ENCODE results near the gene VTA1.
"Not testable (repeated sequence)": the region's sequence is repeated elsewhere in the genome, so short reads cannot be mapped to it uniquely, and the experiment has no call there.

Gene VTA1, protein sequence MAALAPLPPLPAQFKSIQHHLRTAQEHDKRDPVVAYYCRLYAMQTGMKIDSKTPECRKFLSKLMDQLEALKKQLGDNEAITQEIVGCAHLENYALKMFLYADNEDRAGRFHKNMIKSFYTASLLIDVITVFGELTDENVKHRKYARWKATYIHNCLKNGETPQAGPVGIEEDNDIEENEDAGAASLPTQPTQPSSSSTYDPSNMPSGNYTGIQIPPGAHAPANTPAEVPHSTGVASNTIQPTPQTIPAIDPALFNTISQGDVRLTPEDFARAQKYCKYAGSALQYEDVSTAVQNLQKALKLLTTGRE
- 35.1 to 81.5 (median 52.8) reads per million in 17 experiments for total RNA-seq

DNA sequence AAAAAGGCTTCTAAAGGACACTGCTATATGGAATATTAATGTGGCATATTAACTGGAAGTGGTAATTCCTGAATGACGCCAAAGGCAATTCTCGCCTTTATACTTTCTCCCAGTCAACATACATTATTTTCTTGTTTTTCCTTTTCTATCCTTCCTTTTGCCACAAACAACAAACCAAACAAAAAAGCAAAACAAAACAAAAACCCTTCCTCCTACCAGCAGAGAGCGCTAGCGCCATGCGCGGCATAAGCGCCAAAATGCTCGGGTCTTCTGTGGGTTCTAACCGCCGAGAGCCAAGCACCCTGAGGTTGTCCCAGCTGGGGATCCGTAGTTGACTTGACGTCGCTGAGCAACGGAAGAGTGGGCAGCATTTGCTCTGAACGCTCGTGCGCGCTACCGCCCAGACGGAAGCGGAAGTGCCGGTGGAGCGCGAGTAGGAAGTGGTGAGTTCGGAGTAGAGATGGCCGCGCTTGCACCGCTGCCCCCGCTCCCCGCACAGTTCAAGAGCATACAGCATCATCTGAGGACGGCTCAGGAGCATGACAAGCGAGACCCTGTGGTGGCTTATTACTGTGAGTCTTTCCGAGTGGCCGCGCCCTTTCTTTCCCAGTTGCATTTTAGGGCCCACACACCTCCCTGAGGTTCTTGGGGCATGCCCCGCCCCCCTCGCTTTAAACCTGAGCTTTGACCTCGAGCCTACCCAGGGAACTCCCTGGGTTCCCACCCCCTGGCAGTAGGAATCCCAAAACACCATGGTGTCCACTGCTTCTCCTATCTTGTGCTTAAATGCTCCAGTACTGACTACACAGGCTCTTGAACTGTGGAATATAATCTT is at the start of gene VTA1, which contains the start of gene NMBR:
TSS of gene VTA1 (plus strand) at position 436 of the 835 bp plus-strand sequence. CDS start at position 461, 25 bp downstream.
TSS of gene NMBR (minus strand) at position 295 of the 835 bp plus-strand sequence. CDS start 58,464 bp downstream, outside the sequence.
- peak; percentile 97 to 100 (median 98) for DNase-seq

DNA sequence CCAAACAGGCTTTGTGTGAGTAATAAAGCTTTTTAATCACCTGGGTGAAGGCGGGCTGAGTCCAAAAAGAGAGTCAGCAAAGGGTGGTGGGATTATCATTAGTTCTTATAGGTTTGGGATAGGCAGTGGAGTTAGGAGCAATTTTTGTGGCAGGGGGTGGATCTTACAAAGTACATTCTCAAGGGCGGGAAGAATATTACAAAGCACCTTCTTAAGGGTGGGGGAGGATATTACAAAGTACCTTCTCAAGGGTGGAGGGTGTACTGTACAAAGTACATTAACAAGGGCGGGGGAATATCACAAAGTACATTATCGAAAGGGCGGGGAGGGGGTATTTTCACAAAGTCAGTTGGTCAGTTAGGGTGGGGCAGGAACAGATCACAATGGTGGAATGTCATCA is 42.2 kb upstream of the VTA1 start:
- DNase-seq = not testable (repeated sequence)

DNA sequence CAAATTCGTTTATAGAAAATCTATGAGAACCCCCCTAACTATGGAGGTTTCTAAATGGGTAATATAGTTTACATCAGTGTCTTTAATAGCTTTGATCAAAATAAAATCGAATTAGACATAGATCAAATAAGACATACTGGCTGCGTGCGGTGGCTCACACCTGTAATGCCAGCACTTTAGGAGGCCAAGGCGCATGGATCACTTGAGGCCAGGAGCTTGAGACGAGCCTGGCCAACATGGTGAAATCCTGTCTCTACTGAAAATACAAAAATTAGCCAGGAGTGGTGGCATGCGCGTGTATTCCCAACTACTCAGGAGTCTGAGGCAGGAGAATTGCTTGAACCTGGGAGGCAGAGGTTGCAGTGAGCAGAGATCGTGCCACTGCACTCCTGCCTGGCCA is 36.2 kb upstream of the VTA1 start:
- DNase-seq = not testable (repeated sequence)

GRCh38 chr6:142112451-142113061 is 34.5 kb upstream of the VTA1 start:
- peak; percentile 83 to 89 (median 86) for DNase-seq

DNA sequence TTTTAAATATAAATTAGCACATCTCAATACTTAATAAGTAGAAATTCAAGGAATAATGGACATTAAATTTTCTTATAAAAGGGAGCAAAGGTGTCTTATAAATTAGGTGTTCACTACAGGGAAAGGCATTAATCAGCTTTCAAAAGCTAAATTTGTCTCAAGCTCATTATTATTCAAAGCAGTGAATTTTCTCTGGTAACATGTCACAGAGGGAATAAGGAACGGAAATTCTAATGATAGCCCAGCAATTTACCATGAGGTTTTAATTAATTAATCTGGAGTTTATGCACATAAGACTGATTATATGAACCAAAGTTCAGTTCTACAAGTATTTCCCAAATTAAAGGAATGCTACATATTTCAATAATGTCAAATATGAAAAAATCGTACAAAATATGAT is 29.7 kb upstream of the VTA1 start:
- no peak for DNase-seq

GRCh38 chr6:142118328-142118727 is 28.7 kb upstream of the VTA1 start:
- DNase-seq = no peak

GRCh38 chr6:142118925-142119324 is 28.1 kb upstream of the VTA1 start:
- no peak for DNase-seq

DNA sequence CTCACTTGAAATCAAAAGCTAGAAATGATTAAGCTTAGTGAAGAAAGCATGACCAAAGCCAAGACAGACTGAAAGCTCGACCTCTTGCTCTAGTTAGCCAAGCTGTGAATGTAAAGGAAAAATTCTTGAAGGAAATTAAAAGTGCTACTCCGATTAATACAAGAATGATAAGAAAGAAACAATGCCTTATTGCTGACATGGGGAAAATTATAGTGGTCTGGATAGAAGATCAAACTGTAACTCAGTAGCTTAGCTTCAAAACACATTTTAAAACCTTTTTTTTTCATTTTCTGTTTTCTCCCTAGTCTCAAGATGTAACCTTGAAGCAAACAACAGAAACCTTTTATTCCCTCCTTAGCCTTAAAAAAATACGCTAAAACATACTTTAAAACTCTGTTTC is 25.7 kb upstream of the VTA1 start:
- no peak for DNase-seq

- no peak for DNase-seq
Measured at GRCh38 chr6:142130814-142131213, 16.2 kb upstream of the VTA1 start.

- DNase-seq = no peak
Measured at GRCh38 chr6:142132625-142133024, 14.4 kb upstream of the VTA1 start, which contains the start of gene GJE1. TSS of gene GJE1 (plus strand) at chr6:142132925. CDS start at chr6:142133159, 234 bp downstream.

- no peak for DNase-seq
Measured at GRCh38 chr6:142138876-142139275, 8.2 kb upstream of the VTA1 start.

- not testable (repeated sequence) for DNase-seq
Measured at GRCh38 chr6:142141531-142141930, 5.5 kb upstream of the VTA1 start.

- DNase-seq = no peak
Measured at GRCh38 chr6:142152746-142153145, 5.7 kb downstream of the VTA1 start.

DNA sequence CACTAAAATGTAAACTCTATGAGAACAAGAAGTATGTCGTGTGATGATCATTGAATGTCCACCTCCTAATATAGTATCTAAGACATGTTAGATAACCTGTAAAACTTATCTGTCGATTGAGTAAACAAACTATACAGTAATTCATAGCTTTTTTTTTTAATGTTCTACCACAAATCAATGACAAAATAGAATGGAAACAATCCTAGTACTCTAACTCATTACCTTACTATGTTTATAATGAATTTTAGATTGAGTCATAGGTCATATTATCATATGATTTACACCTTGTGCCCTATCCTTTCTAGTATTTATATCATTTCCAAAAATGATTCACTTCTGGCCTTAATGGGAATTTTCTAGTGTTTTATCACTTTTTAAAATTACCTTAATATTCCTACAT is 6.1 kb downstream of the VTA1 start:
- no peak for DNase-seq

DNA sequence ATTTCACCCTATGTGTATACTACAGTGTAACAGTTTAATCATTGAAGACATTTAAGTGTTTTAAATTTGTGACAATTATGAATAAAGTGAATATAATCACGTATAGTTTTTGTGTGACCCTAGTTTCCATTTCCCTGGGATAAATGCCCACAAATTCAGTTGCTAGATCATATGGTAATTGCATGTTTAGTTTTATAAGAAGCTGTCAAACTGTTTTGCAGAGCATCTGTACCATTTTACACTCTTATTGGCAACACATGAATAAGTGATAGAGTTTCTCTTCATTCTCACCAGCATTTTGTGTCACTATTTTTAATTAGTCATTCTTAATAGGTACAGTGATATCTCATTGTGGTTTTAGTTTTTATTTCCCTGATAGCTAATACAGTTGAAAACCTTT is 7.3 kb downstream of the VTA1 start:
- DNase-seq = no peak

- DNase-seq = no peak
Measured at GRCh38 chr6:142155091-142155490, 8.0 kb downstream of the VTA1 start.

DNA sequence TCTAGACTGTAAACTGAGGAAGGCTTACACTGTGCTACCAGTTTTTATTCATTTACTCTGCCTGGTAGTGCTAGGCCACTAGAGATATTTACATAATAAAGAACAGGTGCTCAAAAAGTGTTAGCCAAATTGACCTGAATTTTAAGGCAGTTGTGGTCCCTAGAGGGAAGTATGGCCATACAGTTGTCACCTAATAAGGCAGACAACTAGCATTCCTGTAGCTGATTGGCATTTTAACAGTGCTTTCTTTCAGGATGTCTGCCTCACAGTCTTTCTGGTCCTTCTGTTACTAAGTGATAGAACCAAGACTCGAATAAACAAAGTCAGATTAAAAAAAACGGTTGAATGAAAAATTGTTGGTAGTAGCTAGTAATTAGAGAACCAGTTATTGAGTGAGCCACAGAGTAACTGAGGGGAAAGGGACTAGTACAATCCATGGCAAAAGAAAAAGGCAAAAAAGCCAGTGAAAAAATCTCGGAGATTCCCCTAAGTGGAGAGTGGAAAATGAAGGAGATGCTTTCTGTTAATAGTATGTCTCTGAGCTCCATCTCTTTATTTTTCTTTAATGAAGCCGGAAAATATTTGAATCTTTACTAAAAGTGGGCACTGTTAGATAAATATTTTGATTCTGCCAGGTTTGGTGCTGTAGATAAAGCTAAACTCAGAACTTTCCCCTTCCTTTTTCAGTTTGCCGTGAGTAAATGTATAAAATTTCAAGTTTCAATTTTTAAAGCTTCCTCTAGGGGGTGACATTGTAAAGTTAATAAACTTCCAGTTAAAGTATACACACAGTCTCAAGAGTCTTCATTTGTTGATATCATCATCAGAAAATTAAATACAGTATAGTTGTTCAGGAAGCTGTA is 9.1 kb downstream of the VTA1 start:
- DNase-seq = peak in 3 of 4 experiments; percentile 4 to 63 (median 51)

- DNase-seq = not testable (repeated sequence)
Measured at GRCh38 chr6:142156758-142157068, 9.7 kb downstream of the VTA1 start.

GRCh38 chr6:142162780-142163179 is 15.7 kb downstream of the VTA1 start:
- no peak for DNase-seq

DNA sequence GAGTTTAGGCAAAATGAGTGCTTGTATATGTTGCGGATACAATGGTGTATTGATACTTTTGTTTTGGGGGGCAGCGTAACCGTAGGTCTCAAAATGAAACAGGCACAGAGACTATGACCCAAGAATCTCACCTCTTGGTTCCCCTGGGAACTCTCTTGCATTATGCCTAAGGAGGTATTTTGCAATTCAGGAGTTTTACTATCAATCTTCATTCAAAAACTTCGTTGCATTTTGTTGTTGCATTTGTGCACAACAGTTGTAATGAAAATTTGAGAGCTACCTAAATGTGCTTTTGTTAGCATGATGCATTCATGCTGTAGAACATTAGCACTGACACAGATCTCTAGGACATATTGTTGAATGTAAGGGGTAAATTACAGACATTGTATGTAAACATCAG is 18.2 kb downstream of the VTA1 start:
- no peak for DNase-seq

GRCh38 chr6:142167071-142167470 is 20.0 kb downstream of the VTA1 start:
- no peak for DNase-seq

DNA sequence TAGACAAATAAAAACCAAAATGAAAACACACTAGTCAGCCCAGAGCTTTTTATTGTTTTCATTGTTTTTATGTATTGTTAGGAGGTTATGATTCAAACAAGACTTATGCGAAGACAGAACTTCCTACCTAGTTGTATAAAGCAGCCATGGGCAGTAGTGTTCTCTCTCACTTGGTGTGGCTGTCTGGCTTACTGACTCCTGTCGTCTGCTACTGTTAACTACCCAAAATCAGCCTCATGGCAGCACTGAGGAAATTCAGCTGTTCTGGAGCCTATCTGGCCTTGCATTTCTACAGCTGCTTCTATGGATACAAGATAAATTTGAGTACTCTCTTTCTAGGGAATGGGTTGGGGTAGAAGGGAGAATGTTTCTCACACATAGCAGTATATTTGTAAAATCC is 20.4 kb downstream of the VTA1 start:
- DNase-seq = no peak

All from suppressor macrophage (primary cell).